ENCODE measurements around the gene LILRB1.

DNA sequence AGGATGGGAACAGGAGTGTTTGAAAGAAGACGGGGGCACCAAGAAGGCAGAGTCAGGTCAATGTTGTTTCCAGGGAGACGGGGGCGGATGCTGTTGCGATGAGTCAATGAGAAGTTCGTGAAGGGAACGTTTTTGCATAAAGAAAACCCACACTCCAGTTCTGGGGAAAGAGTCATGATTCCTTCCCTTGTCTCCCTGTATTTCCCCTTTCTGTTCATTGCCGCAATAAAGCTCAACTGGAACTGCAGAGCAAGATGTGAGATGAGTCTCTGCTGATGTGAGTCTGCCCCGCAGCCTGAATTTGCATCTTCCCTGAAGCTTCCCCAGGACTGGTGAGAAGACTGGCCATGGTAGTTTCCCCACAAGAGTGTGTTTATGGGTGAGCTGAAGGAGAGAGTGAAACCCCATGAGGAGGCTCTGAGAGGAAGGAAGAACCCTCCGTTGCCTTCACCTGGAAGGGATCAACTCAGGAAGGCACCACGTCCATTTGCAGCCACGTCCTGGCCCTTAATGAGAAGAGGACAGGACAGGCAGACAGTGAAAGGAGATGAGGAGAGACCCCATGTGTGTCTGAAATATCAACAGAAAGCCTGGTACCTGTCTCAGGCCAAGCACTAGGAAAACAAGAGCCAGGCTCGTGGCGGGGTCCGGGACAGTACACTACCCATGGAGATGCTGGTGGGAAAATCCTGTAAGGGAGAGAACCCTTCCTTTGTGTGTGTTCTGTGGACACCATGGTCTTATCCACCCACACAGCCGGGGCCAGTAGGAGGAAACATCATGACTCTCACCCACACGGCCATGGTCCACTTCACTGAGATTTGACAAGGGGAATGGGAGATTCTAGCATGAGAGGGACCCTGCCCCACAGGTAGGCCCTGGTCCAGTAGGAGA lies 23.1 kb upstream of the LILRB1 start:
- TF ChIP-seq, protein P1, sequence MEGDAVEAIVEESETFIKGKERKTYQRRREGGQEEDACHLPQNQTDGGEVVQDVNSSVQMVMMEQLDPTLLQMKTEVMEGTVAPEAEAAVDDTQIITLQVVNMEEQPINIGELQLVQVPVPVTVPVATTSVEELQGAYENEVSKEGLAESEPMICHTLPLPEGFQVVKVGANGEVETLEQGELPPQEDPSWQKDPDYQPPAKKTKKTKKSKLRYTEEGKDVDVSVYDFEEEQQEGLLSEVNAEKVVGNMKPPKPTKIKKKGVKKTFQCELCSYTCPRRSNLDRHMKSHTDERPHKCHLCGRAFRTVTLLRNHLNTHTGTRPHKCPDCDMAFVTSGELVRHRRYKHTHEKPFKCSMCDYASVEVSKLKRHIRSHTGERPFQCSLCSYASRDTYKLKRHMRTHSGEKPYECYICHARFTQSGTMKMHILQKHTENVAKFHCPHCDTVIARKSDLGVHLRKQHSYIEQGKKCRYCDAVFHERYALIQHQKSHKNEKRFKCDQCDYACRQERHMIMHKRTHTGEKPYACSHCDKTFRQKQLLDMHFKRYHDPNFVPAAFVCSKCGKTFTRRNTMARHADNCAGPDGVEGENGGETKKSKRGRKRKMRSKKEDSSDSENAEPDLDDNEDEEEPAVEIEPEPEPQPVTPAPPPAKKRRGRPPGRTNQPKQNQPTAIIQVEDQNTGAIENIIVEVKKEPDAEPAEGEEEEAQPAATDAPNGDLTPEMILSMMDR (IDR thresholded peaks at IDR 0.05 in 8 of 11, conservative IDR thresholded peaks at IDR 0.05 in 3 of 11) = no peak
- TF ChIP-seq POLR2A (IDR thresholded peaks at IDR 0.05) (no peak), POLR2AphosphoS5 (IDR thresholded peaks at IDR 0.05) (peak in 1 of 3 donors; percentile 22)
